Neural cell (in vitro differentiated cells): ENCODE results near the gene MAPK14. TPM values are rescaled to one million over a fixed set of nuclear protein-coding genes. Genes with fewer than 3 reads are reported as not detected.

ENCODE experiments used
- H2AFZ ChIP-seq: fragments of 200-600, 300-800 bp; sonication (generic), shearing (Covaris generic); 2 replicates; pipeline ENCODE4 v1.6.0; 2014; ENCODE audit warnings: low read depth, mild to moderate bottlenecking, antibody characterized with exemption, low read length, moderate library complexity
- H3F3A ChIP-seq: fragments of 200-600 bp; shearing (Covaris generic); 2 replicates; pipeline ENCODE4 v1.6.1; 2016; ENCODE audit warnings: mild to moderate bottlenecking, moderate library complexity, mixed read lengths, antibody characterized with exemption, low read length; ENCODE audit not compliant: insufficient read depth, poor library complexity, severe bottlenecking
- H3K27ac ChIP-seq: fragments of 200-600, 300-800 bp; sonication (generic), shearing (Covaris generic); 2 replicates; pipeline ENCODE4 v1.5.1; 2014; ENCODE audit warnings: mild to moderate bottlenecking, low read length, moderate library complexity
- H3K27me3 ChIP-seq: fragments of 300-800, 200-600 bp; sonication (generic), shearing (Covaris generic); 2 replicates; pipeline ENCODE4 v1.6.0; 2014; ENCODE audit warnings: mild to moderate bottlenecking, low read depth, low read length, moderate library complexity; ENCODE audit not compliant: insufficient read depth
- H3K36me3 ChIP-seq: fragments of 300-800, 200-600 bp; sonication (generic), shearing (Covaris generic); 2 replicates; pipeline ENCODE4 v1.5.1; 2014; ENCODE audit warnings: mild to moderate bottlenecking, antibody characterized with exemption, low read length, moderate library complexity; ENCODE audit not compliant: insufficient read depth
- H3K4me2 ChIP-seq: fragments of 300-800, 200-600 bp; sonication (generic), shearing (Covaris generic); 2 replicates; pipeline ENCODE4 v1.6.0; 2014; ENCODE audit warnings: mild to moderate bottlenecking, low read length
- H3K4me3 ChIP-seq: fragments of 300-800, 200-600 bp; sonication (generic), shearing (Covaris generic); 2 replicates; pipeline ENCODE4 v1.5.1; 2014; ENCODE audit warnings: mild to moderate bottlenecking, low read length, moderate library complexity
- H3K79me2 ChIP-seq: fragments of 200-600 bp; shearing (Covaris generic); replicated peaks from 2 replicates; pipeline ENCODE4 v1.6.0; 2014; ENCODE audit warnings: mild to moderate bottlenecking, low read length, moderate library complexity; ENCODE audit not compliant: insufficient read depth
- H3K9ac ChIP-seq: fragments of 300-800, 200-600 bp; sonication (generic), shearing (Covaris generic); 2 replicates; pipeline ENCODE4 v1.6.1; 2016; ENCODE audit warnings: mild to moderate bottlenecking, low read length, mixed read lengths
- H3K9me2 ChIP-seq: fragments of 200-600 bp; shearing (Covaris generic); 2 replicates; pipeline ENCODE4 v1.6.1; 2016; ENCODE audit warnings: mild to moderate bottlenecking, low read length, mixed read lengths; ENCODE audit not compliant: insufficient read depth
- H3K9me3 ChIP-seq: fragments of 200-600, 300-800 bp; sonication (generic), shearing (Covaris generic); 2 replicates; pipeline ENCODE4 v1.6.1; 2016; ENCODE audit warnings: mild to moderate bottlenecking, mixed run types, low read length, moderate library complexity, mixed read lengths
- H4K20me1 ChIP-seq: fragments of 200-600 bp; shearing (Covaris generic); 2 replicates; pipeline ENCODE4 v1.6.1; 2016; ENCODE audit warnings: mild to moderate bottlenecking, mixed run types; ENCODE audit not compliant: insufficient read depth
- EP300 ChIP-seq: fragments of 450-650 bp; conservative IDR thresholded peaks from 2 replicates; pipeline ENCODE4 v1.6.1; 2014; ENCODE audit warnings: antibody characterized with exemption, mild to moderate bottlenecking, moderate library complexity; ENCODE audit not compliant: poor library complexity, severe bottlenecking
- EZH2 ChIP-seq: fragments of 200-600, 300-800 bp; shearing (Covaris generic), sonication (generic); IDR thresholded peaks from 2 replicates; pipeline ENCODE4 v1.6.1; 2014; ENCODE audit warnings: antibody characterized with exemption, low read length, borderline replicate concordance, mild to moderate bottlenecking; ENCODE audit not compliant: insufficient read depth, poor library complexity, severe bottlenecking
- MXI1 ChIP-seq: fragments of 450-650 bp; conservative IDR thresholded peaks from 2 replicates; pipeline ENCODE4 v1.6.1; 2014; ENCODE audit warnings: antibody characterized with exemption, mild to moderate bottlenecking; ENCODE audit not compliant: poor library complexity, severe bottlenecking
- POLR2AphosphoS5 ChIP-seq: IDR thresholded peaks from 2 replicates; pipeline ENCODE4 v1.6.1; 2012
- RAD21 ChIP-seq: fragments of 450-650 bp; conservative IDR thresholded peaks from 2 replicates; pipeline ENCODE4 v1.6.1; 2014; ENCODE audit warnings: antibody characterized with exemption, mild to moderate bottlenecking, moderate library complexity
- SMC3 ChIP-seq: fragments of 450-650 bp; conservative IDR thresholded peaks from 2 replicates; pipeline ENCODE4 v1.6.1; 2014; ENCODE audit warnings: antibody characterized with exemption, mild to moderate bottlenecking, moderate library complexity; ENCODE audit not compliant: poor library complexity
- TAF1 ChIP-seq: IDR thresholded peaks from 2 replicates; pipeline ENCODE4 v1.6.1; 2012; ENCODE audit warnings: low read depth
- polyA plus RNA-seq: library from polyadenylated mRNA; depleted of rRNA; stranded (reverse); fragments of >200 nt; gene quantifications from 2 replicates; pipeline ENCODE4 v1.2.3, GENCODE V29; 2014
- TF ChIP-seq, protein P1 (sequence below): fragments of 450-650 bp; IDR thresholded peaks from 2 replicates; pipeline ENCODE4 v1.5.1; 2014; ENCODE audit warnings: antibody characterized with exemption, mild to moderate bottlenecking, moderate library complexity; ENCODE audit not compliant: poor library complexity, severe bottlenecking
- TF ChIP-seq, protein P2 (sequence below): IDR thresholded peaks from 2 replicates; pipeline ENCODE4 v1.6.1; 2012; ENCODE audit warnings: borderline replicate concordance

MAPK14 gene
- polyA plus RNA-seq, 1 donor from 2014 or later: 26.6 TPM

DNA sequence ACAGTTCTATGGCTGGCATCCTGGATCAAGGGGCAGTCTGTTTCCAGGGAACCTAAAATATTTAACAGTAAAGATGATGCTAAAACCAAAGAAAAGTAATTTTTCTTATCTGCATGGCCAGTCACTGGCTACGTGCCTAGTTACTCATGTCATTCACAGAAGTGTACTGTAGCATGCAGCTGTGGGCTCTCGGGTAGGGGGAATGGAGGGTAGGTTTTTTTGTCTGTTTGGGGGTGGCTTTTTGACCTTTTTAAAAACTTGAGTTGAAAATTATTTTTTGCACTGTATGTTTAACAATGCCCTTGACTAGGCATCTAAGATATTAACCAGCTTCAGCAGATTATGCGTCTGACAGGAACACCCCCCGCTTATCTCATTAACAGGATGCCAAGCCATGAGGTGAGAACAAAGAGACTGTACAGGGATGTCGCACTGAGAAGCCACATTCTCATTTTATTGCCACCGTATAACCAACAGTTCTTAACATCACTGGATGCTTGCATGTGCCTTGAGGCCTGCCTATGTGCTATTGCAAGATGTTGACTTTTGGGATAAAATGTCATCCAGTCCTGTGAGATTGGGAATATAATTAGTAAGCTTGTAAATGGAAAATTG, 72.4 kb downstream of the MAPK14 start:
- no peak overlapping the region for H3K9ac ChIP-seq
- H3K9me2 ChIP-seq: no peaks in the 10 kb centered on the region
- H3K27ac ChIP-seq: no peak overlapping the region
- no peak overlapping the region for H3K4me3 ChIP-seq
- H3K79me2 ChIP-seq: no peaks in the 10 kb centered on the region
- TF ChIP-seq MXI1 (no peak), SMC3 (no peak), RAD21 (no peak), EZH2 (no peak), EP300 (no peak), POLR2AphosphoS5 (no peak), TAF1 (no peak)
- TF ChIP-seq, protein P1, sequence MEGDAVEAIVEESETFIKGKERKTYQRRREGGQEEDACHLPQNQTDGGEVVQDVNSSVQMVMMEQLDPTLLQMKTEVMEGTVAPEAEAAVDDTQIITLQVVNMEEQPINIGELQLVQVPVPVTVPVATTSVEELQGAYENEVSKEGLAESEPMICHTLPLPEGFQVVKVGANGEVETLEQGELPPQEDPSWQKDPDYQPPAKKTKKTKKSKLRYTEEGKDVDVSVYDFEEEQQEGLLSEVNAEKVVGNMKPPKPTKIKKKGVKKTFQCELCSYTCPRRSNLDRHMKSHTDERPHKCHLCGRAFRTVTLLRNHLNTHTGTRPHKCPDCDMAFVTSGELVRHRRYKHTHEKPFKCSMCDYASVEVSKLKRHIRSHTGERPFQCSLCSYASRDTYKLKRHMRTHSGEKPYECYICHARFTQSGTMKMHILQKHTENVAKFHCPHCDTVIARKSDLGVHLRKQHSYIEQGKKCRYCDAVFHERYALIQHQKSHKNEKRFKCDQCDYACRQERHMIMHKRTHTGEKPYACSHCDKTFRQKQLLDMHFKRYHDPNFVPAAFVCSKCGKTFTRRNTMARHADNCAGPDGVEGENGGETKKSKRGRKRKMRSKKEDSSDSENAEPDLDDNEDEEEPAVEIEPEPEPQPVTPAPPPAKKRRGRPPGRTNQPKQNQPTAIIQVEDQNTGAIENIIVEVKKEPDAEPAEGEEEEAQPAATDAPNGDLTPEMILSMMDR: no peak
- TF ChIP-seq, protein P2, sequence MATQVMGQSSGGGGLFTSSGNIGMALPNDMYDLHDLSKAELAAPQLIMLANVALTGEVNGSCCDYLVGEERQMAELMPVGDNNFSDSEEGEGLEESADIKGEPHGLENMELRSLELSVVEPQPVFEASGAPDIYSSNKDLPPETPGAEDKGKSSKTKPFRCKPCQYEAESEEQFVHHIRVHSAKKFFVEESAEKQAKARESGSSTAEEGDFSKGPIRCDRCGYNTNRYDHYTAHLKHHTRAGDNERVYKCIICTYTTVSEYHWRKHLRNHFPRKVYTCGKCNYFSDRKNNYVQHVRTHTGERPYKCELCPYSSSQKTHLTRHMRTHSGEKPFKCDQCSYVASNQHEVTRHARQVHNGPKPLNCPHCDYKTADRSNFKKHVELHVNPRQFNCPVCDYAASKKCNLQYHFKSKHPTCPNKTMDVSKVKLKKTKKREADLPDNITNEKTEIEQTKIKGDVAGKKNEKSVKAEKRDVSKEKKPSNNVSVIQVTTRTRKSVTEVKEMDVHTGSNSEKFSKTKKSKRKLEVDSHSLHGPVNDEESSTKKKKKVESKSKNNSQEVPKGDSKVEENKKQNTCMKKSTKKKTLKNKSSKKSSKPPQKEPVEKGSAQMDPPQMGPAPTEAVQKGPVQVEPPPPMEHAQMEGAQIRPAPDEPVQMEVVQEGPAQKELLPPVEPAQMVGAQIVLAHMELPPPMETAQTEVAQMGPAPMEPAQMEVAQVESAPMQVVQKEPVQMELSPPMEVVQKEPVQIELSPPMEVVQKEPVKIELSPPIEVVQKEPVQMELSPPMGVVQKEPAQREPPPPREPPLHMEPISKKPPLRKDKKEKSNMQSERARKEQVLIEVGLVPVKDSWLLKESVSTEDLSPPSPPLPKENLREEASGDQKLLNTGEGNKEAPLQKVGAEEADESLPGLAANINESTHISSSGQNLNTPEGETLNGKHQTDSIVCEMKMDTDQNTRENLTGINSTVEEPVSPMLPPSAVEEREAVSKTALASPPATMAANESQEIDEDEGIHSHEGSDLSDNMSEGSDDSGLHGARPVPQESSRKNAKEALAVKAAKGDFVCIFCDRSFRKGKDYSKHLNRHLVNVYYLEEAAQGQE: no peak
- H3K4me2 ChIP-seq: no peak overlapping the region
- H3K9me3 ChIP-seq: no peaks in the 10 kb centered on the region
- H3F3A ChIP-seq: no peaks in the 10 kb centered on the region
- no peaks in the 10 kb centered on the region for H4K20me1 ChIP-seq
- no peaks in the 10 kb centered on the region for H3K27me3 ChIP-seq
- no peaks in the 10 kb centered on the region for H3K36me3 ChIP-seq
- H2AFZ ChIP-seq: no peak overlapping the region

DNA sequence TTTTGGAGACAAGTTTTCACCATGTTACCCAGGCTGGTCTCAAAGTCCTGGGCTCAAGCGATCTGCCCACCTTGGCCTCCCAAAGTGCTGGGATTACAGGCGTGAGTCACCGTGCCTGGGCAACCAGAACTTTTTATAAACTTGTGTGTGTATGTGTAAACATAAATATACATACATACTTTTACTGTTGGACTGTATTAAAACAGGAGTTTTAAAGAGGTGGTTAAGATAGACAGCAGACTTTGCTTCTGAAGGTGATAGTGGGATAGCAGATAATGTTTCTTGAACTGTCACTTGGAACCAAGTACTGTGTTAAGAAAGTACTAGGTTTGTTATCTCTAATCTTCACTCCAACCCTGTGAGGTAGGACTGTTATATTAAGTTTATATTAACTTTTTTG, 74.1 kb downstream of the MAPK14 start:
- no peaks in the 10 kb centered on the region for H4K20me1 ChIP-seq
- TF ChIP-seq SMC3: no peak
- TF ChIP-seq MXI1: no peak
- TF ChIP-seq TAF1: no peak
- no peak for TF ChIP-seq EZH2
- no peak for TF ChIP-seq RAD21
- TF ChIP-seq, protein P2: no peak
- TF ChIP-seq, protein P1: no peak
- H3K4me3 ChIP-seq: no peak overlapping the region
- no peaks in the 10 kb centered on the region for H3K36me3 ChIP-seq
- no peak overlapping the region for H3K4me2 ChIP-seq
- no peak overlapping the region for H3K27ac ChIP-seq
- H2AFZ ChIP-seq: no peak overlapping the region
- no peaks in the 10 kb centered on the region for H3K9me2 ChIP-seq
- H3K79me2 ChIP-seq: no peaks in the 10 kb centered on the region
- no peaks in the 10 kb centered on the region for H3K27me3 ChIP-seq
- no peak overlapping the region for H3K9ac ChIP-seq
- no peaks in the 10 kb centered on the region for H3F3A ChIP-seq
- no peaks in the 10 kb centered on the region for H3K9me3 ChIP-seq
